GM23338 (cell line): ENCODE data around the gene PSMA3. TPM values are rescaled to one million over a fixed set of nuclear protein-coding genes. Genes with fewer than 3 reads are reported as not detected.

ENCODE experiments used
- ATAC-seq: fragments of 200-7000 bp; cut with Tn5 transposase; 3 replicates; pipeline ENCODE4 v1.9.1; 2020
- DNase-seq: peaks from one replicate; pipeline ENCODE4 v3.0.0-alpha.2; 2015; ENCODE audit warnings: low spot score
- H2AFZ ChIP-seq: fragments of 200-600 bp; sonication (generic); 2 replicates; pipeline ENCODE4 v1.8.0; 2016; ENCODE audit warnings: antibody characterized with exemption, mild to moderate bottlenecking, moderate library complexity
- H3F3A ChIP-seq: fragments of 200-600 bp; sonication (generic); replicated peaks from 2 replicates; pipeline ENCODE4 v1.8.0; 2017; ENCODE audit warnings: antibody characterized with exemption, mixed run types, low read depth
- H3K27ac ChIP-seq: fragments of 200-600 bp; sonication (generic); 2 replicates; pipeline ENCODE4 v1.6.1; 2016; ENCODE audit warnings: low read depth
- H3K27me3 ChIP-seq: fragments of 200-600 bp; sonication (generic); 2 replicates; pipeline ENCODE4 v1.8.0; 2016; ENCODE audit warnings: mild to moderate bottlenecking, mixed run types, moderate library complexity; ENCODE audit not compliant: insufficient read depth
- H3K36me3 ChIP-seq: fragments of 200-600 bp; sonication (generic); 2 replicates; pipeline ENCODE4 v1.8.0; 2016; ENCODE audit warnings: mild to moderate bottlenecking; ENCODE audit not compliant: insufficient read depth
- H3K4me1 ChIP-seq: fragments of 200-600 bp; sonication (generic); 2 replicates; pipeline ENCODE4 v1.8.0; 2016; ENCODE audit warnings: mild to moderate bottlenecking, moderate library complexity; ENCODE audit not compliant: insufficient read depth
- H3K4me2 ChIP-seq: fragments of 200-600 bp; sonication (generic); 2 replicates; pipeline ENCODE4 v1.7.1; 2017; ENCODE audit warnings: mixed run types
- H3K4me3 ChIP-seq: fragments of 200-600 bp; sonication (generic); 2 replicates; pipeline ENCODE4 v1.6.1; 2016; ENCODE audit warnings: mixed run types
- H3K79me2 ChIP-seq: fragments of 200-600 bp; sonication (generic); replicated peaks from 2 replicates; pipeline ENCODE4 v1.8.0; 2017; ENCODE audit warnings: mild to moderate bottlenecking; ENCODE audit not compliant: insufficient read depth
- H3K9me2 ChIP-seq: fragments of 200-600 bp; sonication (generic); 2 replicates; pipeline ENCODE4 v1.8.0; 2017; ENCODE audit not compliant: insufficient read depth
- H4K20me1 ChIP-seq: fragments of 200-600 bp; sonication (generic); replicated peaks from 2 replicates; pipeline ENCODE4 v1.8.0; 2017; ENCODE audit warnings: mild to moderate bottlenecking; ENCODE audit not compliant: insufficient read depth
- H3K27ac Mint-ChIP-seq: 2 replicates; pipeline ENCODE4 v1.8.0; 2020; ENCODE audit warnings: inconsistent platforms, mild to moderate bottlenecking, moderate library complexity, mixed read lengths
- H3K27me3 Mint-ChIP-seq: 3 replicates; pipeline ENCODE4 v1.8.0; 2022; ENCODE audit warnings: low read depth, mild to moderate bottlenecking, moderate library complexity, mixed read lengths, inconsistent platforms; ENCODE audit not compliant: insufficient read depth, poor library complexity
- H3K36me3 Mint-ChIP-seq: 3 replicates; pipeline ENCODE4 v1.8.0; 2021; ENCODE audit warnings: low read depth, mild to moderate bottlenecking, inconsistent platforms, moderate library complexity, mixed read lengths
- H3K4me1 Mint-ChIP-seq: 3 replicates; pipeline ENCODE4 v1.8.0; 2020; ENCODE audit warnings: mild to moderate bottlenecking, inconsistent platforms, mixed read lengths
- H3K4me3 Mint-ChIP-seq: 3 replicates; pipeline ENCODE4 v1.8.0; 2021; ENCODE audit warnings: moderate library complexity, mild to moderate bottlenecking, inconsistent platforms, mixed read lengths
- H3K9me3 Mint-ChIP-seq: 3 replicates; pipeline ENCODE4 v1.8.0; 2020; ENCODE audit warnings: moderate library complexity, mild to moderate bottlenecking, inconsistent platforms, mixed read lengths
- NANOG ChIP-seq: IDR thresholded peaks from 2 replicates; pipeline ENCODE4 v1.6.1; 2016; ENCODE audit warnings: antibody characterized with exemption, borderline replicate concordance
- STAT1 ChIP-seq: IDR thresholded peaks from one replicate; pipeline ENCODE4 v1.6.1; 2016; ENCODE audit warnings: antibody characterized with exemption; ENCODE audit not compliant: unreplicated experiment
- polyA plus RNA-seq: library from polyadenylated mRNA; unstranded; fragments of >200 nt; fragmentation: Nextera tagmentation; extraction: Ambion mirVana; gene quantifications from 2 replicates; pipeline ENCODE4 v1.2.1, GENCODE V29; 2016
- total RNA-seq: library from RNA; depleted of rRNA; stranded (reverse); fragments of >200 nt; shearing (Covaris generic); gene quantifications from 2 replicates; pipeline ENCODE4 v1.2.3, GENCODE V29; 2014
- TF ChIP-seq, protein P1 (sequence below): fragments of 250-450 bp; sonication (Bioruptor Pico); IDR thresholded peaks from 2 replicates; pipeline ENCODE4 v1.5.0; 2020; ENCODE audit warnings: mild to moderate bottlenecking, moderate library complexity
- TF ChIP-seq, protein P2 (sequence below), 2 experiments: fragments of 200-600 bp in 1 of 2; sonication (generic) in 1 of 2; conservative IDR thresholded peaks; 2 replicates each; pipeline versions ENCODE4 v1.5.1 to v1.6.1; 2016 to 2017; ENCODE audit warnings: antibody characterized with exemption in 2 of 2, low read depth in 2 of 2, mild to moderate bottlenecking in 2 of 2, moderate library complexity in 1 of 2
- TF ChIP-seq, protein P3 (sequence below): IDR thresholded peaks from 2 replicates; pipeline ENCODE4 v1.6.1; 2016; ENCODE audit warnings: antibody characterized with exemption

PSMA3 gene
- total and polyA plus RNA-seq, 2 experiments from 2014 or later = 184 to 677 TPM

DNA sequence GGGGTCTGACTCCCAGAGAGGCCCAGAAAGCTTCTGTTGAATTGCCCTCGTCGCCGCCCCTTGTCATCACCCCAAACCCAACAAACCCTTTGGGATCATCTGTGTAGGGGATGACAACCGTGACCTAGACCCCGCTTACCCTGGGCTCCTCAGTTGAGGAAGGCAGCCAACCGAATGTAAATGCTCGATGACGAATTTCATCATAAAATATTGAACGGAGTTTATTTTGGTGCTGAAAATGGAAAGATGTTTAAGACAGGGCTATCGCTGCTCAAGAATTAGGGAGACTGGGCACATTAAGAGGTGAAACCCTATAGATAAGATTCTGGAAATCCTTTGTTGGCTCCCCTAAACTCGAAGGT, 44.2 kb upstream of the PSMA3 start (continued):
- TF ChIP-seq, protein P1, sequence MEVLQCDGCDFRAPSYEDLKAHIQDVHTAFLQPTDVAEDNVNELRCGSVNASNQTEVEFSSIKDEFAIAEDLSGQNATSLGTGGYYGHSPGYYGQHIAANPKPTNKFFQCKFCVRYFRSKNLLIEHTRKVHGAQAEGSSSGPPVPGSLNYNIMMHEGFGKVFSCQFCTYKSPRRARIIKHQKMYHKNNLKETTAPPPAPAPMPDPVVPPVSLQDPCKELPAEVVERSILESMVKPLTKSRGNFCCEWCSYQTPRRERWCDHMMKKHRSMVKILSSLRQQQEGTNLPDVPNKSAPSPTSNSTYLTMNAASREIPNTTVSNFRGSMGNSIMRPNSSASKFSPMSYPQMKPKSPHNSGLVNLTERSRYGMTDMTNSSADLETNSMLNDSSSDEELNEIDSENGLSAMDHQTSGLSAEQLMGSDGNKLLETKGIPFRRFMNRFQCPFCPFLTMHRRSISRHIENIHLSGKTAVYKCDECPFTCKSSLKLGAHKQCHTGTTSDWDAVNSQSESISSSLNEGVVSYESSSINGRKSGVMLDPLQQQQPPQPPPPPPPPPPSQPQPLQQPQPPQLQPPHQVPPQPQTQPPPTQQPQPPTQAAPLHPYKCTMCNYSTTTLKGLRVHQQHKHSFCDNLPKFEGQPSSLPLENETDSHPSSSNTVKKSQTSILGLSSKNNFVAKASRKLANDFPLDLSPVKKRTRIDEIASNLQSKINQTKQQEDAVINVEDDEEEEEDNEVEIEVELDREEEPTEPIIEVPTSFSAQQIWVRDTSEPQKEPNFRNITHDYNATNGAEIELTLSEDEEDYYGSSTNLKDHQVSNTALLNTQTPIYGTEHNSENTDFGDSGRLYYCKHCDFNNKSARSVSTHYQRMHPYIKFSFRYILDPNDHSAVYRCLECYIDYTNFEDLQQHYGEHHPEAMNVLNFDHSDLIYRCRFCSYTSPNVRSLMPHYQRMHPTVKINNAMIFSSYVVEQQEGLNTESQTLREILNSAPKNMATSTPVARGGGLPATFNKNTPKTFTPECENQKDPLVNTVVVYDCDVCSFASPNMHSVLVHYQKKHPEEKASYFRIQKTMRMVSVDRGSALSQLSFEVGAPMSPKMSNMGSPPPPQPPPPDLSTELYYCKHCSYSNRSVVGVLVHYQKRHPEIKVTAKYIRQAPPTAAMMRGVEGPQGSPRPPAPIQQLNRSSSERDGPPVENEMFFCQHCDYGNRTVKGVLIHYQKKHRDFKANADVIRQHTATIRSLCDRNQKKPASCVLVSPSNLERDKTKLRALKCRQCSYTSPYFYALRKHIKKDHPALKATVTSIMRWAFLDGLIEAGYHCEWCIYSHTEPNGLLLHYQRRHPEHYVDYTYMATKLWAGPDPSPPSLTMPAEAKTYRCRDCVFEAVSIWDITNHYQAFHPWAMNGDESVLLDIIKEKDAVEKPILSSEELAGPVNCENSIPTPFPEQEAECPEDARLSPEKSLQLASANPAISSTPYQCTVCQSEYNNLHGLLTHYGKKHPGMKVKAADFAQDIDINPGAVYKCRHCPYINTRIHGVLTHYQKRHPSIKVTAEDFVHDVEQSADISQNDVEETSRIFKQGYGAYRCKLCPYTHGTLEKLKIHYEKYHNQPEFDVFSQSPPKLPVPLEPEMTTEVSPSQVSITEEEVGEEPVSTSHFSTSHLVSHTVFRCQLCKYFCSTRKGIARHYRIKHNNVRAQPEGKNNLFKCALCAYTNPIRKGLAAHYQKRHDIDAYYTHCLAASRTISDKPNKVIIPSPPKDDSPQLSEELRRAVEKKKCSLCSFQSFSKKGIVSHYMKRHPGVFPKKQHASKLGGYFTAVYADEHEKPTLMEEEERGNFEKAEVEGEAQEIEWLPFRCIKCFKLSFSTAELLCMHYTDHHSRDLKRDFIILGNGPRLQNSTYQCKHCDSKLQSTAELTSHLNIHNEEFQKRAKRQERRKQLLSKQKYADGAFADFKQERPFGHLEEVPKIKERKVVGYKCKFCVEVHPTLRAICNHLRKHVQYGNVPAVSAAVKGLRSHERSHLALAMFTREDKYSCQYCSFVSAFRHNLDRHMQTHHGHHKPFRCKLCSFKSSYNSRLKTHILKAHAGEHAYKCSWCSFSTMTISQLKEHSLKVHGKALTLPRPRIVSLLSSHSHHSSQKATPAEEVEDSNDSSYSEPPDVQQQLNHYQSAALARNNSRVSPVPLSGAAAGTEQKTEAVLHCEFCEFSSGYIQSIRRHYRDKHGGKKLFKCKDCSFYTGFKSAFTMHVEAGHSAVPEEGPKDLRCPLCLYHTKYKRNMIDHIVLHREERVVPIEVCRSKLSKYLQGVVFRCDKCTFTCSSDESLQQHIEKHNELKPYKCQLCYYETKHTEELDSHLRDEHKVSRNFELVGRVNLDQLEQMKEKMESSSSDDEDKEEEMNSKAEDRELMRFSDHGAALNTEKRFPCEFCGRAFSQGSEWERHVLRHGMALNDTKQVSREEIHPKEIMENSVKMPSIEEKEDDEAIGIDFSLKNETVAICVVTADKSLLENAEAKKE (CRISPR knock-in tag) = no peak
- TF ChIP-seq, protein P2, sequence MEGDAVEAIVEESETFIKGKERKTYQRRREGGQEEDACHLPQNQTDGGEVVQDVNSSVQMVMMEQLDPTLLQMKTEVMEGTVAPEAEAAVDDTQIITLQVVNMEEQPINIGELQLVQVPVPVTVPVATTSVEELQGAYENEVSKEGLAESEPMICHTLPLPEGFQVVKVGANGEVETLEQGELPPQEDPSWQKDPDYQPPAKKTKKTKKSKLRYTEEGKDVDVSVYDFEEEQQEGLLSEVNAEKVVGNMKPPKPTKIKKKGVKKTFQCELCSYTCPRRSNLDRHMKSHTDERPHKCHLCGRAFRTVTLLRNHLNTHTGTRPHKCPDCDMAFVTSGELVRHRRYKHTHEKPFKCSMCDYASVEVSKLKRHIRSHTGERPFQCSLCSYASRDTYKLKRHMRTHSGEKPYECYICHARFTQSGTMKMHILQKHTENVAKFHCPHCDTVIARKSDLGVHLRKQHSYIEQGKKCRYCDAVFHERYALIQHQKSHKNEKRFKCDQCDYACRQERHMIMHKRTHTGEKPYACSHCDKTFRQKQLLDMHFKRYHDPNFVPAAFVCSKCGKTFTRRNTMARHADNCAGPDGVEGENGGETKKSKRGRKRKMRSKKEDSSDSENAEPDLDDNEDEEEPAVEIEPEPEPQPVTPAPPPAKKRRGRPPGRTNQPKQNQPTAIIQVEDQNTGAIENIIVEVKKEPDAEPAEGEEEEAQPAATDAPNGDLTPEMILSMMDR (conservative IDR thresholded peaks at IDR 0.05; ENCODE audit: low read depth in 2 of 2) = no peak

DNA sequence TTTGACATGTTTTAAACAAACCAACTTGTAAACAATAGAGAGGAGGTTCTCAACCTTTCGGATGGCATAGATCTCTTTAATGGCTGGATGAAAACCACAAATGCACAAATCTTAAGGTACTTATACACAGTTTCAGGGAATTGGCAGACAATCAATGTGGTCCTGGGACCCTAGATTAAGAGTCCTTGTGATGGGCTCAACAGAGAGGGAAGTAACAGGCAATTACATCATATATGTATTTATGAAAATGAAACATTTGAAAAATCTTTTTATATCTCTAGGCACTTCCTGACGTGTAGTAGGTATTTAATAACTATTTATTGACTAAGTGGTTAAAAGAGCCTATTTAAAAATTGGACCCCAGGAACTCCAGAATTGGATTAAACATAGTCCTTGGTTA, 43.8 kb upstream of the PSMA3 start:
- Histone ChIP-seq H3K4me3 (peak overlapping the region; percentile 99), H3K9me2 (no peaks in the 10 kb centered on the region), H3K27ac (no peak overlapping the region), H4K20me1 (0 out of 2 replicates have a peak, but pooled peaks cover 10% of the 10 kb centered on the region), H2AFZ (peak overlapping the region; percentile 91), H3K4me2 (peak overlapping the region; percentile 88), H3F3A (no peaks in the 10 kb centered on the region), H3K79me2 (peaks cover 26% of the 10 kb centered on the region), H3K4me1 (peaks cover 11% of the 10 kb centered on the region), H3K27me3 (no peaks in the 10 kb centered on the region), H3K36me3 (no peaks in the 10 kb centered on the region)
- ATAC-seq (no peak), DNase-seq (no peak)
- H3K9me3 Mint-ChIP-seq = no peaks in the 10 kb centered on the region
- peak overlapping the region; percentile 96 for H3K4me3 Mint-ChIP-seq
- H3K27me3 Mint-ChIP-seq = peaks cover 4% of the 10 kb centered on the region
- H3K36me3 Mint-ChIP-seq = peaks cover 3% of the 10 kb centered on the region; the same call in 1 of the 3 replicates
- H3K27ac Mint-ChIP-seq = peak overlapping the region; percentile 88; the same call in 1 of the 2 replicates
- peaks cover 11% of the 10 kb centered on the region for H3K4me1 Mint-ChIP-seq
- TF ChIP-seq, protein P3, sequence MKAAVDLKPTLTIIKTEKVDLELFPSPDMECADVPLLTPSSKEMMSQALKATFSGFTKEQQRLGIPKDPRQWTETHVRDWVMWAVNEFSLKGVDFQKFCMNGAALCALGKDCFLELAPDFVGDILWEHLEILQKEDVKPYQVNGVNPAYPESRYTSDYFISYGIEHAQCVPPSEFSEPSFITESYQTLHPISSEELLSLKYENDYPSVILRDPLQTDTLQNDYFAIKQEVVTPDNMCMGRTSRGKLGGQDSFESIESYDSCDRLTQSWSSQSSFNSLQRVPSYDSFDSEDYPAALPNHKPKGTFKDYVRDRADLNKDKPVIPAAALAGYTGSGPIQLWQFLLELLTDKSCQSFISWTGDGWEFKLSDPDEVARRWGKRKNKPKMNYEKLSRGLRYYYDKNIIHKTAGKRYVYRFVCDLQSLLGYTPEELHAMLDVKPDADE = no peak
- no peak for TF ChIP-seq NANOG
- no peak for TF ChIP-seq STAT1
- TF ChIP-seq, protein P1 (CRISPR knock-in tag) = no peak
